Tibial artery (tissue), 4 donors: ENCODE measurements around the gene VIM.
A peak's percentile ranks its signal among the peaks of the same experiment; 100 is the strongest.

Experiments
- DNase-seq, 2 donors: peaks; one replicate each; pipeline ENCODE4 v3.0.0-alpha.2; 2019
- H3K27ac ChIP-seq, 2 donors: fragments of 200-600 bp; sonication (generic) in 1 of 2; 1 replicate in 1 of 2; 2 replicates in 1 of 2; pipeline ENCODE4 v1.5.1; 2018 to 2019; ENCODE audit warnings: mild to moderate bottlenecking in 1 of 2
- H3K27me3 ChIP-seq, 2 donors: fragments of 200-600 bp; sonication (generic) in 1 of 2; one replicate each; pipeline versions ENCODE4 v1.5.1 to v1.6.0; 2016 to 2019
- H3K36me3 ChIP-seq, 3 donors: fragments of 200-600 bp; sonication (generic) in 2 of 3; one replicate each; pipeline ENCODE4 v1.5.1; 2016 to 2019; ENCODE audit warnings: mild to moderate bottlenecking in 2 of 3
- H3K4me1 ChIP-seq, 4 donors: fragments of 200-600 bp; sonication (generic) in 2 of 4; 1 replicate in 3 of 4; 2 replicates in 1 of 4; pipeline ENCODE4 v1.5.1; 2016 to 2019
- H3K4me3 ChIP-seq, 2 donors: fragments of 200-600 bp; sonication (generic) in 1 of 2; 1 replicate in 1 of 2; 2 replicates in 1 of 2; pipeline ENCODE4 v1.5.1; 2018 to 2019; ENCODE audit warnings: mild to moderate bottlenecking in 2 of 2
- H3K9me3 ChIP-seq, 3 donors: fragments of 200-600 bp; sonication (generic) in 1 of 3; one replicate each; pipeline ENCODE4 v1.5.1; 2016 to 2019
- CTCF ChIP-seq, 2 experiments: fragments of 200-600 bp in 1 of 2; fragments of 450-650 bp in 1 of 2; IDR thresholded peaks; one replicate each; pipeline ENCODE4 v1.5.1; 2017 to 2019; ENCODE audit warnings: antibody characterized with exemption in 2 of 2, mild to moderate bottlenecking in 1 of 2, moderate library complexity in 1 of 2
- intact Hi-C: fragments of 100-400 bp; cut with DNase I; formaldehyde crosslinking; loops from one replicate; pipeline ENCODE4 v1.15.0; 2023; ENCODE audit warnings: low total_unique reads

VIM gene

DNA sequence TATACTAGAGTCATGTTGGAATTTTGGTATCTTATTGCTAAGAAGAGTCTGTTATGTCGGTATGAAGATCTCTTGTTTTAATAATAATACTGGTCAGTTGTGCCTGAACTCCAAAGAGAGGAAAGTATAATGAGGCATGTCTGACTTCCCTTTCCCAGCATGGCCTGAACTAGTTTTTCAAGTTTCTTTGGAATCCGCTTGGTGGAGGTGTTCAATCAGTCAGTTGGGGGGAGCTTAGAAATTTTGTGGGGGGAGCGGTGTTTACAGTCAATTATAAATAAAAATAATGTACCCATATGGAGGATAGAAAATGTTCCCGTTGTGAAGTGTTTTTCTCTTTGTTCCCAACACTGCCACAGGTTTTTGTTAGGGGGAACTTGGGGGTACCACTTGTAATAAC, 25.0 kb upstream of the VIM start:
- H3K4me3 ChIP-seq: no peak overlapping the region
- no peak for TF ChIP-seq CTCF (IDR thresholded peaks at IDR 0.05)
- no peak for DNase-seq
- H3K36me3 ChIP-seq: no peaks in the 10 kb centered on the region
- no peak overlapping the region for H3K27ac ChIP-seq
- H3K27me3 ChIP-seq: no peaks in the 10 kb centered on the region
- intact Hi-C loops: no loop called here
- peaks cover 0 to 30% (median 14%) of the 10 kb centered on the region in 4 donors for H3K4me1 ChIP-seq
- no peaks in the 10 kb centered on the region for H3K9me3 ChIP-seq

GRCh38 chr10:17203416-17203815, 24.6 kb upstream of the VIM start:
- H3K9me3 ChIP-seq: no peaks in the 10 kb centered on the region
- H3K4me1 ChIP-seq: peaks cover 0 to 33% (median 14%) of the 10 kb centered on the region in 4 donors
- intact Hi-C loops: no loop called here
- no peak for TF ChIP-seq CTCF (IDR thresholded peaks at IDR 0.05)
- H3K4me3 ChIP-seq: no peak overlapping the region
- H3K27ac ChIP-seq: no peak overlapping the region
- H3K36me3 ChIP-seq: no peaks in the 10 kb centered on the region
- no peaks in the 10 kb centered on the region for H3K27me3 ChIP-seq
- no peak for DNase-seq

DNA sequence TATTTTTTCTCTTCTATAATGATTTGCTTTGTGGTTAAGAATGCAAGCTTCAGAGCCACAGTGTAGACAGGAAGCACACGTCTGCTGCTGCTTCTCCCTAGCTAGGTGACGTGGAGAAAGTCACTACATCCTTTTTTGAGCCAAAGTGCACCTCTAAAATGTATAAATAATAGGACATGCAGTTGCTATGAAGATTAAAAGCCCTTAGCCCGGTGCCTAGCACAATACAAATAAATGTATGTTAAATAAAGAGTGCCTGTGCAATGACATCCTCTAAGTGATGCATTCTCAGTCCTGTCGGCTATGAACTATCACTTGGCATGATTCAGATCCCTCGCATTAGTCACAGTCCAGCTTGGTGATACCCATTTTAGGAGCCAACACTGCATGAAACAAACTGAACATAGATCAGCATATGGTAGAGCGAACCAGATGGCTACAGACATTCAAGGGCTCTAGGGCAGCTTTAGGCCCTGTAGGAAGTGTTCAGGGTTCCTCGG, 21.8 kb upstream of the VIM start:
- H3K4me3 ChIP-seq: no peak overlapping the region
- H3K27ac ChIP-seq: peak overlapping the region; percentile 12 to 42
- intact Hi-C loops: no loop called here
- no peak for TF ChIP-seq CTCF (IDR thresholded peaks at IDR 0.05)
- H3K9me3 ChIP-seq: no peaks in the 10 kb centered on the region
- no peaks in the 10 kb centered on the region for H3K27me3 ChIP-seq
- peaks cover 0 to 45% (median 13%) of the 10 kb centered on the region in 4 donors for H3K4me1 ChIP-seq
- DNase-seq: no peak
- H3K36me3 ChIP-seq: no peaks in the 10 kb centered on the region

GRCh38 chr10:17208476-17208875, 19.6 kb upstream of the VIM start:
- Histone ChIP-seq H3K4me1 (peaks cover 0 to 60% (median 14%) of the 10 kb centered on the region in 4 donors), H3K36me3 (no peaks in the 10 kb centered on the region), H3K27me3 (no peaks in the 10 kb centered on the region), H3K27ac (peak overlapping the region in 1 of 2 donors; percentile 67), H3K4me3 (no peak overlapping the region), H3K9me3 (no peaks in the 10 kb centered on the region)
- intact Hi-C loops: no loop called here
- no peak for DNase-seq
- TF ChIP-seq CTCF (IDR thresholded peaks at IDR 0.05): no peak

- intact Hi-C loops: no loop called here
- peaks cover 0 to 68% (median 17%) of the 10 kb centered on the region in 4 donors for H3K4me1 ChIP-seq
- H3K4me3 ChIP-seq: no peak overlapping the region
- H3K36me3 ChIP-seq: no peaks in the 10 kb centered on the region
- no peaks in the 10 kb centered on the region for H3K27me3 ChIP-seq
- DNase-seq: no peak
- no peak for TF ChIP-seq CTCF (IDR thresholded peaks at IDR 0.05)
- H3K9me3 ChIP-seq: no peaks in the 10 kb centered on the region
- H3K27ac ChIP-seq: peak overlapping the region; percentile 60 to 67
These were observed 18.7 kb upstream of the VIM start for GRCh38 chr10:17209302-17209701.

GRCh38 chr10:17209881-17210280, 18.2 kb upstream of the VIM start:
- Histone ChIP-seq H3K9me3 (no peaks in the 10 kb centered on the region), H3K4me3 (peak overlapping the region in 1 of 2 donors; percentile 25), H3K36me3 (no peaks in the 10 kb centered on the region), H3K4me1 (peaks cover 0 to 74% (median 22%) of the 10 kb centered on the region in 4 donors), H3K27me3 (no peaks in the 10 kb centered on the region), H3K27ac (peak overlapping the region; percentile 60 to 67)
- no peak for TF ChIP-seq CTCF (IDR thresholded peaks at IDR 0.05)
- intact Hi-C loops: no loop called here
- DNase-seq: no peak
